ENCODE results near the gene COX6B1. TPM values are rescaled to one million over a fixed set of nuclear protein-coding genes. Genes with fewer than 3 reads are reported as not detected.

The COX6B1 gene
- total and polyA plus RNA-seq, 11 donors: 944 to 4,659 (median 1,351) TPM

DNA sequence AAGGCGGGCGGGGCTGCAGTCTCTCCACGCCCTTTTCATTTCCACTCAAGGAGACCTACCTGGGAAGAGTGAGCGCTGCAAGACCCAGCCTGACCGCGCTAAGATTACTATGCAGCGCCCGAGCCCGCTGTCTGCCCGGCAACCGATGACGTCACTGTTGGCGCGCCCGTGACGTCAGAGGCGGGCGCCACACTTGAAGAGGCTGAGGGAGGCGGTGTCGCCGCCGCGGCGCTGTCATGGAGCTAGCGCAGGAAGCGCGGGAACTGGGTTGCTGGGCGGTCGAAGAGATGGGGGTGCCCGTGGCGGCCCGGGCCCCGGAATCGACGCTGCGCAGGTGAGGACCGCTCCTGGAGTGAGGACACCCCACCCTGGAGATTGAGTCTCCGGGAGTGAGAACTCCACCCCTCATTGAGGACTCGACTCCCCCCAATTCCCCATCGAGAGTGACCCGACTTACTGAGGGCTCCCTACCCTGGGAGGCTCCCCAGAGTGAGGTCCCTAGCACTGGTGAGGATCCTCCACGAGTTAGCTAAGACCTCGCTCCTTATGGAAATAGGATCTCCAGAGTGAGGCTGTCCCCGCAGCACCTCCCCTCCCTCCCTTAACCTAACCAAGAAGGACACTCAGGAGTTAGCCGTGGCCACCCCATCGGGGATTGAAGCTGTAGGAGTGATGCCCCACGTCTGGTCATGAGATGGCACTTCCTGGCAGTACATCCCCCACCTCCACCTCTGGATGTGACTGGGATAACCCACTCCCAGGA is 35.4 kb upstream of the COX6B1 start, which contains the start of gene HAUS5:
HAUS5 (plus strand) TSS at position 177 of the 763 bp plus-strand sequence; CDS start at position 237, 60 bp downstream.
- H3K9me3 ChIP-seq: peaks cover 0 to 11% (median 0%) of the 10 kb centered on the region in 12 donors
- peak within 1 kb of the TSS; percentile 43 to 93 (median 74) for H3K4me3 ChIP-seq
- peaks cover 0 to 20% (median 0%) of the 10 kb centered on the region in 9 donors for H3K36me3 ChIP-seq
- H3K27ac ChIP-seq: peak within 1 kb of the TSS; percentile 6 to 79 (median 50)
- WGBS, 4 donors: 0 to 1% (median 1%) methylated on average over 23 to 47 of the region's 47 CpGs
- no peaks in the 10 kb centered on the region for H3K27me3 ChIP-seq
- ATAC-seq: peak; percentile 95 to 99 (median 98)
- TF ChIP-seq CTCF (IDR thresholded peaks at IDR 0.05) (peak in 3 of 12 donors; percentile 8 to 14 (median 13)), POLR2A (IDR thresholded peaks at IDR 0.05) (peak in 1 of 2 donors; percentile 41)
- DNase-seq: peak; percentile 90 to 96 (median 93)
- peaks cover 0 to 22% (median 10%) of the 10 kb centered on the region in 12 donors for H3K4me1 ChIP-seq
- intact Hi-C loops (cut with DNase I): loop anchor here in 5 of 10 donors (1.0 to 10.0 kb wide), 3 partner anchors 16 to 68 kb away; partner anchors contain the start of gene TMEM147 (in 3 of the 5)

- intact Hi-C loops (cut with DNase I): loop anchor here in 3 of 10 donors (5.0 to 10.0 kb wide), 2 partner anchors 66 to 69 kb away; partner anchors contain the start of gene TMEM147 (in 3 of the 3)
- H3K4me1 ChIP-seq: peaks cover 0 to 22% (median 10%) of the 10 kb centered on the region in 12 donors
- peaks cover 0 to 21% (median 0%) of the 10 kb centered on the region in 9 donors for H3K36me3 ChIP-seq
- WGBS, 4 donors: 73 to 91% (median 83%) methylated on average over 1 of the region's 1 CpG
- H3K27ac ChIP-seq: no peak overlapping the region
- H3K4me3 ChIP-seq: peak overlapping the region in 1 of 12 donors; percentile 86
- H3K27me3 ChIP-seq: no peaks in the 10 kb centered on the region
- TF ChIP-seq CTCF (IDR thresholded peaks at IDR 0.05) (no peak), POLR2A (IDR thresholded peaks at IDR 0.05) (no peak)
- H3K9me3 ChIP-seq: peaks cover 0 to 3% (median 0%) of the 10 kb centered on the region in 12 donors
- ATAC-seq: no peak
- no peak for DNase-seq
Measured at GRCh38 chr19:35613574-35613973, 34.5 kb upstream of the COX6B1 start.

DNA sequence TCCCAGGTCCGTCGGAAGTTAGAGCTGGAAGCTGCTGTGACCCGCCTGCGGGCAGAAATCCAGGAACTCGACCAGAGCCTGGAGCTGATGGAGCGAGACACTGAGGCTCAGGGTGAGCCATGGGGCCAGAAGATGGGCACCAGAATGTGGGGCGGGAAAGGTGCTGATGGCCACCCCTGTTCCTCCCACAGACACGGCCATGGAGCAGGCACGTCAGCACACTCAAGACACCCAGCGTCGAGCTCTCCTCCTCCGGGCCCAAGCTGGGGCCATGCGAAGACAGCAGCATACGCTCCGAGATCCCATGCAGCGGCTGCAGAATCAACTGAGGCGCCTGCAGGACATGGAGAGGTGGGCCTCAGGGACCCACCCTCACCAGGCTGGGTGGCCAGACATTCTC is 33.1 kb upstream of the COX6B1 start:
- WGBS, 4 donors: 92 to 95% (median 93%) methylated on average over 15 to 17 of the region's 17 CpGs
- intact Hi-C loops (cut with DNase I): loop anchor here in 1 of 10 donors (10.0 kb wide), 1 partner anchor 70 kb away; the partner anchor contains the start of gene TMEM147
- Histone ChIP-seq H3K4me3 (no peak overlapping the region), H3K27me3 (no peaks in the 10 kb centered on the region), H3K36me3 (peaks cover 0 to 23% (median 0%) of the 10 kb centered on the region in 9 donors), H3K27ac (no peak overlapping the region), H3K9me3 (no peaks in the 10 kb centered on the region), H3K4me1 (peaks cover 0 to 16% (median 10%) of the 10 kb centered on the region in 12 donors)
- DNase-seq: peak in 1 of 5 donors; percentile 60
- TF ChIP-seq POLR2A (IDR thresholded peaks at IDR 0.05): no peak
- TF ChIP-seq CTCF (IDR thresholded peaks at IDR 0.05): no peak
- ATAC-seq: no peak

GRCh38 chr19:35618857-35619256 is 29.3 kb upstream of the COX6B1 start:
- ATAC-seq (no peak), DNase-seq (peak in 1 of 5 donors; percentile 28)
- Histone ChIP-seq H3K9me3 (no peaks in the 10 kb centered on the region), H3K36me3 (peaks cover 0 to 31% (median 0%) of the 10 kb centered on the region in 9 donors), H3K4me3 (no peak overlapping the region), H3K27ac (no peak overlapping the region), H3K4me1 (no peaks in the 10 kb centered on the region), H3K27me3 (no peaks in the 10 kb centered on the region)
- 70 to 83% (median 82%) methylated on average over 5 to 7 of the region's 7 CpGs for WGBS, 4 donors
- TF ChIP-seq CTCF (IDR thresholded peaks at IDR 0.05) (no peak), POLR2A (IDR thresholded peaks at IDR 0.05) (no peak)
- intact Hi-C loops (cut with DNase I): loop anchor here in 1 of 10 donors (10.0 kb wide), 1 partner anchor 74 kb away; the partner anchor contains the start of gene TMEM147

Measured in heart left ventricle (tissue), 16 donors.